Measurements from ENCODE around the gene GPC3. TPM values are rescaled to one million over a fixed set of nuclear protein-coding genes. Genes with fewer than 3 reads are reported as not detected.
A peak's percentile ranks its signal among the peaks of the same experiment; 100 is the strongest.

The GPC3 gene
- total RNA-seq, 1 donor, result not detected

DNA sequence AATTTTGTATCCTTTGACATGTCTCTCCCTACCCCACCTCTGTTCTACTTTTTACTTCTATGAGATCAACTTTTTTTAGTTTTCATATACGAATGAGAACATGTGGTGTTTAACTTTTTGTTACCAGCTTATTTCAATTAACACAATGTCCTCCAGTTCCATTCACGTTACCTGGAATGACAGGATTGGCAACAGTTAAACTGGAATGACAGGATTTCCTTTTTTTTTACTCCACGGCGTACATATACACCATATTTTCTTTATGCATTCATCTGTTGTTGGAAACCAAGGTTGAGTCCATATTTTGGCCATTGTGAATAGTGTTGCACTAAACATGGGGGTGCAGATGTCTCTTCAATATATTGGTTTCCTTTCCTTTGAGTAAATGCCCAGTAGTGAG is 398.3 kb downstream of the GPC3 start:
- no peak overlapping the region for H3K4me3 ChIP-seq (ENCODE audit: low read depth, low read length)
- no peak for DNase-seq (ENCODE audit: low read depth)
- TF ChIP-seq, protein P1, sequence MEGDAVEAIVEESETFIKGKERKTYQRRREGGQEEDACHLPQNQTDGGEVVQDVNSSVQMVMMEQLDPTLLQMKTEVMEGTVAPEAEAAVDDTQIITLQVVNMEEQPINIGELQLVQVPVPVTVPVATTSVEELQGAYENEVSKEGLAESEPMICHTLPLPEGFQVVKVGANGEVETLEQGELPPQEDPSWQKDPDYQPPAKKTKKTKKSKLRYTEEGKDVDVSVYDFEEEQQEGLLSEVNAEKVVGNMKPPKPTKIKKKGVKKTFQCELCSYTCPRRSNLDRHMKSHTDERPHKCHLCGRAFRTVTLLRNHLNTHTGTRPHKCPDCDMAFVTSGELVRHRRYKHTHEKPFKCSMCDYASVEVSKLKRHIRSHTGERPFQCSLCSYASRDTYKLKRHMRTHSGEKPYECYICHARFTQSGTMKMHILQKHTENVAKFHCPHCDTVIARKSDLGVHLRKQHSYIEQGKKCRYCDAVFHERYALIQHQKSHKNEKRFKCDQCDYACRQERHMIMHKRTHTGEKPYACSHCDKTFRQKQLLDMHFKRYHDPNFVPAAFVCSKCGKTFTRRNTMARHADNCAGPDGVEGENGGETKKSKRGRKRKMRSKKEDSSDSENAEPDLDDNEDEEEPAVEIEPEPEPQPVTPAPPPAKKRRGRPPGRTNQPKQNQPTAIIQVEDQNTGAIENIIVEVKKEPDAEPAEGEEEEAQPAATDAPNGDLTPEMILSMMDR (IDR thresholded peaks at IDR 0.05; ENCODE audit: insufficient read depth, low read depth, low read length), result no peak

- TF ChIP-seq, protein P1 (IDR thresholded peaks at IDR 0.05; ENCODE audit: insufficient read depth, low read depth, low read length), result no peak
- DNase-seq (ENCODE audit: low read depth), result peak; percentile 2
- H3K4me3 ChIP-seq (ENCODE audit: low read depth, low read length), result no peak overlapping the region
Measured at GRCh38 chrX:133586443-133586842, 399.0 kb downstream of the GPC3 start.

- no peak for DNase-seq (ENCODE audit: low read depth)
- no peak overlapping the region for H3K4me3 ChIP-seq (ENCODE audit: low read depth, low read length)
- TF ChIP-seq, protein P1 (IDR thresholded peaks at IDR 0.05; ENCODE audit: insufficient read depth, low read depth, low read length), result no peak
Measured at GRCh38 chrX:133583825-133584224, 401.6 kb downstream of the GPC3 start.

- no peak for DNase-seq (ENCODE audit: low read depth)
- TF ChIP-seq, protein P1 (IDR thresholded peaks at IDR 0.05; ENCODE audit: insufficient read depth, low read depth, low read length), result no peak
- no peak overlapping the region for H3K4me3 ChIP-seq (ENCODE audit: low read depth, low read length)
Measured at GRCh38 chrX:133580625-133581024, 404.8 kb downstream of the GPC3 start.

DNA sequence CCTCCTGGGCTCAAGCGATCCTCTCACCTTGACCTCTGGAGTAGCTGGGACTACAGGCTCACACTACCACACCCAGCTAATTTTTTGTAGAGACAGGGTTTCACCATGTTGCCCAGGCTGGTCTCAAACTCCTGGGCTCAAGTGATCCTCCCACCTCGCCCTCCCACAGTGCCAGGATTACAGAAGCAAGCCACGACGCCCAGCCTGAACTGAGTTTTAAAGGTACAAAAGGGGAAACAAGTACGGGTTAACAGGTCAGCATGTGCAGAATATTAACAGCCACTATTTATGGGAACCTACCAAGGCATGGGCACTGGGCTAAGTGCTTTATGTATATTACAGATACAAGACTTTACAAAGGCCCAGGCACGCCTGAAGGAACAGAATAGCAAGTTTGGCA is 405.8 kb downstream of the GPC3 start:
- no peak for DNase-seq (ENCODE audit: low read depth)

GRCh38 chrX:133576876-133577275 is 408.5 kb downstream of the GPC3 start:
- TF ChIP-seq, protein P1 (IDR thresholded peaks at IDR 0.05; ENCODE audit: insufficient read depth, low read depth, low read length), result no peak
- H3K4me3 ChIP-seq (ENCODE audit: low read depth, low read length), result no peak overlapping the region
- no peak for DNase-seq (ENCODE audit: low read depth)

More for the DNA sequence above, 405.8 kb downstream of the GPC3 start:
- no peak overlapping the region for H3K4me3 ChIP-seq (ENCODE audit: low read depth, low read length)
- TF ChIP-seq, protein P1 (IDR thresholded peaks at IDR 0.05; ENCODE audit: insufficient read depth, low read depth, low read length), result no peak

- TF ChIP-seq, protein P1 (IDR thresholded peaks at IDR 0.05; ENCODE audit: insufficient read depth, low read depth, low read length), result no peak
- no peak for DNase-seq (ENCODE audit: low read depth)
- no peak overlapping the region for H3K4me3 ChIP-seq (ENCODE audit: low read depth, low read length)
Measured at GRCh38 chrX:133575501-133576136, 409.8 kb downstream of the GPC3 start.
